DND-41 (cell line): ENCODE measurements around the gene SLC45A3.

Source experiments
- ATAC-seq: fragments of 200-7000 bp; cut with Tn5 transposase; 3 replicates; pipeline ENCODE4 v1.9.1; 2021; ENCODE audit warnings: low read depth; ENCODE audit not compliant: insufficient read depth
- DNase-seq: peaks from one replicate; pipeline ENCODE4 v3.0.0-alpha.2; 2020
- H2AFZ ChIP-seq: 2 replicates; pipeline ENCODE4 v1.6.0; 2012; ENCODE audit warnings: low read depth, low read length
- H3K27ac ChIP-seq: 2 replicates; pipeline ENCODE4 v1.5.1; 2012; ENCODE audit warnings: low read length, inconsistent platforms
- H3K27me3 ChIP-seq: fragments of 200-600 bp; sonication (generic); 2 replicates; pipeline ENCODE4 v1.6.0; 2012; ENCODE audit warnings: low read length, mild to moderate bottlenecking, inconsistent platforms; ENCODE audit not compliant: insufficient read depth, poor library complexity
- H3K36me3 ChIP-seq: 2 replicates; pipeline ENCODE4 v1.5.1; 2012; ENCODE audit warnings: low read length, inconsistent platforms; ENCODE audit not compliant: insufficient read depth
- H3K4me1 ChIP-seq: 2 replicates; pipeline ENCODE4 v1.5.1; 2012; ENCODE audit warnings: mild to moderate bottlenecking, low read length; ENCODE audit not compliant: insufficient read depth
- H3K4me2 ChIP-seq: 2 replicates; pipeline ENCODE4 v1.6.0; 2012; ENCODE audit warnings: mild to moderate bottlenecking, moderate library complexity, low read length, inconsistent platforms; ENCODE audit not compliant: insufficient read depth
- H3K4me3 ChIP-seq, 2 experiments: fragments of 200-600 bp in 1 of 2; shearing (Covaris generic) in 1 of 2; 2 replicates each; pipeline ENCODE4 v1.5.1; 2012 to 2016; ENCODE audit warnings: inconsistent platforms in 2 of 2, low read length in 2 of 2, mild to moderate bottlenecking in 2 of 2, low read depth in 1 of 2, moderate library complexity in 1 of 2
- H3K79me2 ChIP-seq: 2 replicates; pipeline ENCODE4 v1.6.0; 2012; ENCODE audit warnings: low read length, inconsistent platforms; ENCODE audit not compliant: insufficient read depth
- H3K9ac ChIP-seq: 2 replicates; pipeline ENCODE4 v1.6.0; 2012; ENCODE audit warnings: low read depth, mild to moderate bottlenecking, inconsistent platforms, low read length, moderate library complexity
- H3K9me3 ChIP-seq: 2 replicates; pipeline ENCODE4 v1.5.1; 2012; ENCODE audit warnings: low read length, moderate library complexity, mild to moderate bottlenecking, inconsistent platforms; ENCODE audit not compliant: insufficient read depth, severe bottlenecking
- H4K20me1 ChIP-seq: 2 replicates; pipeline ENCODE4 v1.6.0; 2012; ENCODE audit warnings: low read length; ENCODE audit not compliant: insufficient read depth
- EZH2 ChIP-seq: IDR thresholded peaks from 3 replicates; pipeline ENCODE4 v1.6.1; 2012; ENCODE audit warnings: borderline replicate concordance, low read depth, mild to moderate bottlenecking, moderate library complexity, low read length, inconsistent platforms; ENCODE audit not compliant: severe bottlenecking
- TF ChIP-seq, protein P1 (sequence below): IDR thresholded peaks from 2 replicates; pipeline ENCODE4 v1.5.1; 2012; ENCODE audit warnings: borderline replicate concordance, low read length, moderate library complexity, mild to moderate bottlenecking; ENCODE audit not compliant: poor library complexity, severe bottlenecking; ENCODE audit errors: extremely low read depth

Gene SLC45A3

DNA sequence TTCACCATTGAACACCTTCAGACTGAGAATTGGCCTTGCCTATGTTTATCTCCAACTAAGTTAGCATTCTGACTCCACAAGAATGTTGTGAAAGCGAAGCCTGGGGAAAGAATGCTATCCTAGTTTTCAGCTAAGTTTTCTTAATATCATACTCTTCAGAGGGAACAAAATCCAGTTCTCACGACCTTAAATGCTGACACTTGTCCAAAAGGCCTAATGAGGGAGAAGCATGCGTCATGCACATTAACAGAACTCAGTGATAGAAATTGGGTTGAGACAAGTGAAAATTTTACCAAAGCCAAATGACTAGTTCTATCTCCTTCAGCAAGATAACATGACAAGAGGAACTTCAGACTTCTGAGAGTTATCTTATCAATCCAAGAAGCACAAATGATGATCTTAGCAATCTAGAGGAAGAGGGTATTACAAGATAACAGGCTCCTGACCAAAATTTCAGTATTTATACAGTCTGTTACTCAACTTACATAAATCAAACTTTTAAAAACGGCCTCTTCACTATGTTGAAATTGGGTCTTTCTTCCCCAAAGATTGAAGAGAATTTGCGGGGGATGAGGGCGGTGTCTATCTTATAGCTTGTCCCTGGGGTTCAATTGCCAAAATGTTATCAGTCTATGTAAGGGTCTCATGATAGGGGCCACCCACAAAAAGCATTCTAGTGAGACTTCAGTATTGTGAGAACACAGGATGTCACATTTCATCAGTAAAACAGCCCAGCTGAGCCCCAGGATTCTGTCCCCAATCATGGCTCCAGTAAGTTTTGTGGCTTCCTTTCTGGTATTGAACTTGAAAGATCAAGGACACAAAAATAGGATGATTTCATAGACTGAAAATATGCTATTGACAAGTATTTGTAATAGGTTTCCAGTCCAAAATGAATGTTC lies 26.5 kb upstream of the SLC45A3 start:
- Histone ChIP-seq H3K36me3 (peaks cover 52% of the 10 kb centered on the region), H3K79me2 (no peaks in the 10 kb centered on the region), H3K4me2 (no peak overlapping the region), H3K27ac (no peak overlapping the region), H4K20me1 (peaks cover 7% of the 10 kb centered on the region; the same call in 1 of the 2 replicates), H3K9me3 (no peaks in the 10 kb centered on the region), H3K27me3 (no peaks in the 10 kb centered on the region), H2AFZ (no peak overlapping the region), H3K4me3 (no peak overlapping the region), H3K9ac (no peak overlapping the region), H3K4me1 (no peaks in the 10 kb centered on the region)
- no peak for ATAC-seq
- DNase-seq = no peak
- TF ChIP-seq EZH2 = no peak
- TF ChIP-seq, protein P1, sequence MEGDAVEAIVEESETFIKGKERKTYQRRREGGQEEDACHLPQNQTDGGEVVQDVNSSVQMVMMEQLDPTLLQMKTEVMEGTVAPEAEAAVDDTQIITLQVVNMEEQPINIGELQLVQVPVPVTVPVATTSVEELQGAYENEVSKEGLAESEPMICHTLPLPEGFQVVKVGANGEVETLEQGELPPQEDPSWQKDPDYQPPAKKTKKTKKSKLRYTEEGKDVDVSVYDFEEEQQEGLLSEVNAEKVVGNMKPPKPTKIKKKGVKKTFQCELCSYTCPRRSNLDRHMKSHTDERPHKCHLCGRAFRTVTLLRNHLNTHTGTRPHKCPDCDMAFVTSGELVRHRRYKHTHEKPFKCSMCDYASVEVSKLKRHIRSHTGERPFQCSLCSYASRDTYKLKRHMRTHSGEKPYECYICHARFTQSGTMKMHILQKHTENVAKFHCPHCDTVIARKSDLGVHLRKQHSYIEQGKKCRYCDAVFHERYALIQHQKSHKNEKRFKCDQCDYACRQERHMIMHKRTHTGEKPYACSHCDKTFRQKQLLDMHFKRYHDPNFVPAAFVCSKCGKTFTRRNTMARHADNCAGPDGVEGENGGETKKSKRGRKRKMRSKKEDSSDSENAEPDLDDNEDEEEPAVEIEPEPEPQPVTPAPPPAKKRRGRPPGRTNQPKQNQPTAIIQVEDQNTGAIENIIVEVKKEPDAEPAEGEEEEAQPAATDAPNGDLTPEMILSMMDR = no peak

DNA sequence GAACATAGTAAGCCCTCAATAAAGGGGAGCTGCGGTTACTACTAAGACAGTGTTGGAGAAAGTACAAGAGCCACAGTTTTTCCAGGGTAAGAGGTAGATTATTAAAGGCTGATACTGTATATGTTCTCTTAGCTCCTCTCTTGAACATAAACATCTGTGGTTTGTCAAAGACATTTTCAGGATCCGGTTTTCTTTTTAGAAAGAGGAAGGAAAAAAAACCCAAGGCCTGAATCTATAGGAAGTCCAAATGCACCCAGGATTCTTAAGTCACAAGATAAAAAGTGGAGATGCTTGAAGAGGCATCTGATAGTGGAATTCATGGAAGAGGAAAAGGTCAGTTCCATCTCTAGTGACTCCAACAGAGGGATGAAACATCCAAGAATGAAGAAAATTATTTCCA lies 24.6 kb upstream of the SLC45A3 start:
- Histone ChIP-seq H4K20me1 (peaks cover 3% of the 10 kb centered on the region; the same call in 1 of the 2 replicates), H3K9ac (no peak overlapping the region), H3K27me3 (no peaks in the 10 kb centered on the region), H2AFZ (no peak overlapping the region), H3K9me3 (no peaks in the 10 kb centered on the region), H3K36me3 (peaks cover 33% of the 10 kb centered on the region), H3K4me2 (no peak overlapping the region), H3K4me3 (no peak overlapping the region), H3K79me2 (no peaks in the 10 kb centered on the region), H3K4me1 (no peaks in the 10 kb centered on the region), H3K27ac (no peak overlapping the region)
- ATAC-seq (no peak), DNase-seq (no peak)
- TF ChIP-seq, protein P1 = no peak
- no peak for TF ChIP-seq EZH2

DNA sequence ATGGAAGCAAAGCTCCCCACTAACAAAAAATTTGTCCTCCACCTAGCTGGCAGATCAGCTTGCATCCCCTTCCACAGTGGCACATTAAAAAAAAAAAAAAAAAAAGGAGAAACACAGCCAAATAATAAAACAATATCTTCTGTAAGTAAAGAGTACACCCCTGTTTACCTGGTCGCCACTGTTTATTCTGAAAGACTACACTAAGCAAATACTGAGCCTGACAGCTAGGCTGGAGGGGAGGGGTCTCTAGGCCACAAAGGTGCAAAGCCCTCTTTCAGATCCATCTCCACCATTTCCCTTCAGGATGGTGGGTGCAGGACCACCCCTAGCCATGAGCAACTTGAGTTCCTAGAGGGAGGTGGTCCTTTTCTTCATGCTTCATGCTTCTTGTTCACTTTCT lies 22.8 kb upstream of the SLC45A3 start:
- no peak overlapping the region for H3K9ac ChIP-seq
- H3K4me1 ChIP-seq = no peaks in the 10 kb centered on the region
- ATAC-seq (no peak), DNase-seq (no peak)
- no peak overlapping the region for H3K4me2 ChIP-seq
- H3K27me3 ChIP-seq = no peaks in the 10 kb centered on the region
- H3K9me3 ChIP-seq = no peaks in the 10 kb centered on the region
- TF ChIP-seq EZH2 = no peak
- TF ChIP-seq, protein P1 = no peak
- H2AFZ ChIP-seq = no peak overlapping the region
- H3K27ac ChIP-seq = no peak overlapping the region
- H4K20me1 ChIP-seq = no peaks in the 10 kb centered on the region; the same call in 1 of the 2 replicates
- H3K79me2 ChIP-seq = no peaks in the 10 kb centered on the region
- peaks cover 17% of the 10 kb centered on the region for H3K36me3 ChIP-seq
- no peak overlapping the region for H3K4me3 ChIP-seq
